Kidney (tissue), 14 donors: ENCODE measurements around the gene ASGR2. TPM values are rescaled to one million over a fixed set of nuclear protein-coding genes. Genes with fewer than 3 reads are reported as not detected.
A peak's percentile ranks its signal among the peaks of the same experiment; 100 is the strongest.

Experiments used
- DNase-seq, 5 donors: peaks; one replicate each; pipeline ENCODE4 v3.0.0-alpha.2; 2013 to 2020
- FAIRE-seq: peaks from 2 replicates; lab custom pipeline; 2012; peaks lifted over from hg19 to GRCh38; lab: Jason Lieb, UNC
- H3K27ac ChIP-seq, 2 donors: one replicate each; pipeline ENCODE4 v1.7.0; 2013; ENCODE audit warnings: low read depth in 2 of 2, low read length in 2 of 2, inconsistent platforms in 1 of 2
- H3K27me3 ChIP-seq: one replicate; pipeline ENCODE4 v1.7.1; 2013; ENCODE audit warnings: low read length, inconsistent platforms; ENCODE audit not compliant: control insufficient read depth, insufficient read depth
- H3K36me3 ChIP-seq, 3 donors: one replicate each; pipeline versions ENCODE4 v1.7.0 to v1.7.1; 2013; ENCODE audit warnings: low read length in 3 of 3, control low read depth in 1 of 3, inconsistent platforms in 1 of 3; ENCODE audit not compliant: insufficient read depth in 3 of 3, control insufficient read depth in 2 of 3
- H3K4me1 ChIP-seq, 3 donors: one replicate each; pipeline versions ENCODE4 v1.7.0 to v1.7.1; 2013; ENCODE audit warnings: low read length in 3 of 3, inconsistent platforms in 1 of 3, low read depth in 1 of 3; ENCODE audit not compliant: control insufficient read depth in 2 of 3, insufficient read depth in 2 of 3
- H3K4me3 ChIP-seq, 3 donors: one replicate each; pipeline versions ENCODE4 v1.7.0 to v1.8.1; 2013; ENCODE audit warnings: low read length in 3 of 3, control low read depth in 1 of 3, inconsistent platforms in 1 of 3
- H3K9ac ChIP-seq, 3 donors: one replicate each; pipeline versions ENCODE4 v1.7.0 to v1.7.1; 2013; ENCODE audit warnings: low read length in 3 of 3, control low read depth in 1 of 3, inconsistent platforms in 1 of 3
- H3K9me3 ChIP-seq, 3 donors: one replicate each; pipeline versions ENCODE4 v1.7.0 to v1.7.1; 2013; ENCODE audit warnings: low read length in 3 of 3, control low read depth in 1 of 3, inconsistent platforms in 1 of 3; ENCODE audit not compliant: control insufficient read depth in 2 of 3, insufficient read depth in 1 of 3
- CTCF ChIP-seq: IDR thresholded peaks from 3 replicates; pipeline ENCODE4 v1.5.1; 2012; ENCODE audit warnings: mild to moderate bottlenecking, moderate library complexity, borderline replicate concordance; ENCODE audit not compliant: insufficient read depth; ENCODE audit errors: extremely low read depth
- intact Hi-C: fragments of 100-400 bp; cut with DNase I; formaldehyde crosslinking; loops from one replicate; pipeline ENCODE4 v1.11.1; 2022
- polyA plus RNA-seq: library from polyadenylated mRNA; stranded (reverse); fragments of 350-450 nt; fragmentation: Illumina TruSeq; extraction: RNeasy Lipid Tissue Mini Kit (QIAGEN cat#74804); gene quantifications from one replicate; pipeline ENCODE4 v1.2.3, GENCODE V29; 2014; ENCODE audit warnings: low read depth, low replicate concordance; ENCODE audit not compliant: insufficient read depth
- total RNA-seq: library from RNA; stranded (reverse); fragmentation: NEBNext Ultra II Directional; extraction: Animal tissue kit (Norgen Biotek cat#: 25700); gene quantifications from one replicate; pipeline ENCODE4 v1.2.1, GENCODE V29; 2021
- donor health status: control.
- donor health status: control.
- donor health status: control.
- donor health status: control.
- donor health status: control.
- donor health status: DM: yes; HTN: yes; CAD: no.
- donor health status: Normal renal cell carcinoma (clear cell type).

Gene ASGR2
- total and polyA plus RNA-seq, 2 donors from 2014 or later: 1.2 to 1.4 TPM

GRCh38 chr17:7120123-7120522 is 5.5 kb upstream of the ASGR2 start:
- no peak for FAIRE-seq

GRCh38 chr17:7119314-7119713 is 4.7 kb upstream of the ASGR2 start:
- H3K9ac ChIP-seq: no peak overlapping the region
- no peaks in the 10 kb centered on the region for H3K27me3 ChIP-seq
- DNase-seq (peak in 1 of 5 donors; percentile 45), FAIRE-seq (no peak)
- intact Hi-C loops: no loop called here
- H3K36me3 ChIP-seq: no peaks in the 10 kb centered on the region
- no peak overlapping the region for H3K27ac ChIP-seq
- H3K4me3 ChIP-seq: no peak overlapping the region
- no peaks in the 10 kb centered on the region for H3K9me3 ChIP-seq
- peaks cover 0 to 3% (median 0%) of the 10 kb centered on the region in 3 donors for H3K4me1 ChIP-seq
- no peak for TF ChIP-seq CTCF

More at GRCh38 chr17:7120123-7120522, 5.5 kb upstream of the ASGR2 start:
- H3K36me3 ChIP-seq: no peaks in the 10 kb centered on the region
- no peaks in the 10 kb centered on the region for H3K27me3 ChIP-seq
- H3K9me3 ChIP-seq: no peaks in the 10 kb centered on the region
- intact Hi-C loops: no loop called here
- H3K4me1 ChIP-seq: no peaks in the 10 kb centered on the region
- DNase-seq: no peak
- no peak overlapping the region for H3K9ac ChIP-seq
- no peak overlapping the region for H3K27ac ChIP-seq
- TF ChIP-seq CTCF: no peak
- no peak overlapping the region for H3K4me3 ChIP-seq

- peaks cover 0 to 7% (median 0%) of the 10 kb centered on the region in 3 donors for H3K4me1 ChIP-seq
- no peak overlapping the region for H3K4me3 ChIP-seq
- no peak overlapping the region for H3K27ac ChIP-seq
- no peaks in the 10 kb centered on the region for H3K36me3 ChIP-seq
- H3K9me3 ChIP-seq: peaks cover 0 to 4% (median 0%) of the 10 kb centered on the region in 3 donors
- H3K27me3 ChIP-seq: no peaks in the 10 kb centered on the region
- no peak overlapping the region for H3K9ac ChIP-seq
- no peak for FAIRE-seq
- no peak for DNase-seq
- intact Hi-C loops: no loop called here
- TF ChIP-seq CTCF: no peak
Observed at GRCh38 chr17:7114875-7115614, 423 bp upstream of the ASGR2 start.
